HG02943 (cell line): ENCODE measurements around the gene CLEC16A.
"Not testable (repeated sequence)": the region's sequence is repeated elsewhere in the genome, so short reads cannot be mapped to it uniquely, and the experiment has no call there.

Experiments
- ATAC-seq: cut with Tn5 transposase; IDR thresholded peaks from one replicate; pipeline ENCODE4 v1.9.1; 2021; ENCODE audit warnings: mild to moderate bottlenecking, low read depth, moderate library complexity; ENCODE audit not compliant: unreplicated experiment

Gene CLEC16A

DNA sequence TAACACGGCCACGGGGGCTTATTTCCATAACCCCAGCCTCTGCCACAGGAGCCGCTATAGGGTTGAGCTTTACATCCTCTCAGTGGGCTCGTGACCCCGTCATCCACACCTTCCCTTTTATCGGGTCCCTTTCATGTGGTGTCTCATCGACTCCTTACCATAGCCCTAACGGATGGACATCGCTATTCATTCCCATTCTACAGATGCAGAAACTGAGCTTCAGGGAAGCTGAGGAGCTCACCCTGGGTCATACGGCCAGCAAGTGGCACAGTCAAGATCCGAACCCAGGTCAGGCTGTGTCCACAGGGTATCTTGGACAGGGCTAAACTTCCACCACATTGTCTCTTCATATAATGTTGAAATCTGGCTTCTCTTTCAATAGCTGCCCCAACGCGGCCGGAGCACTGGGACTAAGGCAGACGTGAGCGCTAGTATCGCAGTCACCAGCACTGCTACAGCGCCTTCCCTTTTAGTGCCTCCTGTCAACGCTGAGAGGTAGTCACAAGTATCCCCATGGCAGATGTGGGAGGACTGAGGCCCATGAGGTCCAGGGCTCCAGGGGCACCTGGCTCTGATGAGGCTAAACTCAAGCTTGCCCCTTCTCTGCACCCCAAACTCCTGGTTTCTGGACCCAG is 260.8 kb downstream of the CLEC16A start:
- ATAC-seq, result no peak

DNA sequence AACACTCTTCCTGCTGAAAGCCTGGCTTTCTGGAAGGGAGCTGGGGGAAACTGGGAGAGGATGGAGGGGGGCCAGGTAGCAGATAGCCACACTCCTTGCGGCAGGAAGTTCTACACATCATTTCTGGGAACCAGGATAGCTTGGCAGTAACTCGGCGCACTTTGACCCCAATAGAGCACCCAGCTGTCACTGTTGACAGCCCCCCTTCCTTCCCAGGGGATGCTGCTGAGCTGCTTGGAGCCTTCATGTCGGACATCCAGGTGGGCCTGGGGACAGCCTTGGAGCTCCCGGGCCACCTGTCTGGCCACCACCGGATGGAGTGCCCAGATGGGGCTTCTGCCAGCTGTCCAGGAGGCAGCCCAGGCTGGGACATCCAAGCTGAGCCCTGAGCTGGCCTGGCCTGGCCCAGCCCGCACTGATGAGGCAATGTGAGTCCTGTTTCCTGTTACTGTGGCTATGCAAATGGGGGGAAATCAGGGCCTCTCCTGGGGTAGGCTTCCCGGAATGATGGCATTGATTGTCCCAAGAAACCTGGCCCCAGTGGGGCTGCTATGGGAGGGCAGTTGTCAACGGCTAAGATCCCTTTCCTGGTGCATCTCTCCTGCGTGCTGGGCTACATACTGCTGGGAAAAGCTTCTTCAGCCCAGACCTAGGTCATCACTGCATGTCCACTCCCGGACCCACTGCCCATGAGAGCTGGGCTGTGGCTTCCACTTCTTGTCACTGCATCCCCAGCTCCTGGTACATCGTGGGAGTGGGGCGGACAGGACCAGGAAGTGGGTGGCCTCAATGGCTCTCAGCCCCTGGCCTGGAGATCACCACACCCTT is 261.6 kb downstream of the CLEC16A start:
- no peak for ATAC-seq

DNA sequence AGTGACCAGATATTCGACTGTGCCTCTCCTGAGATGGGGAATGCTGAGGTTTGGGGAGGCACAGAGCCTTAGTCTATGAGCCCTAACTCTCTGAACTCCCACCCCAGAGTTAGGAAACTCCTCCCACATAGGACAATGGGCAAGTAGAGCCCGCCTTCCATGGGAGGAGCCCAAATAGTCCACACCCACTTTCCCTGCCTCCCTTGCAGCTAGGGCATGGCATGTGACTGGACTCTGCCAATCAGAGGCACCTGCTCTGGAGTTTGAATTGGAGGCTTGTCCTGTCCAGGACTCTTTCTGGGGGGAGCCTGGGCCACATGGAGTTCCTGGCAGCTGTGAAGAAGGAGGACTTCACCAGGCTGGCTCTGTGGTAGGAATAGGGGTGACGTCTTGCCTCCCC is 263.3 kb downstream of the CLEC16A start:
- no peak for ATAC-seq

DNA sequence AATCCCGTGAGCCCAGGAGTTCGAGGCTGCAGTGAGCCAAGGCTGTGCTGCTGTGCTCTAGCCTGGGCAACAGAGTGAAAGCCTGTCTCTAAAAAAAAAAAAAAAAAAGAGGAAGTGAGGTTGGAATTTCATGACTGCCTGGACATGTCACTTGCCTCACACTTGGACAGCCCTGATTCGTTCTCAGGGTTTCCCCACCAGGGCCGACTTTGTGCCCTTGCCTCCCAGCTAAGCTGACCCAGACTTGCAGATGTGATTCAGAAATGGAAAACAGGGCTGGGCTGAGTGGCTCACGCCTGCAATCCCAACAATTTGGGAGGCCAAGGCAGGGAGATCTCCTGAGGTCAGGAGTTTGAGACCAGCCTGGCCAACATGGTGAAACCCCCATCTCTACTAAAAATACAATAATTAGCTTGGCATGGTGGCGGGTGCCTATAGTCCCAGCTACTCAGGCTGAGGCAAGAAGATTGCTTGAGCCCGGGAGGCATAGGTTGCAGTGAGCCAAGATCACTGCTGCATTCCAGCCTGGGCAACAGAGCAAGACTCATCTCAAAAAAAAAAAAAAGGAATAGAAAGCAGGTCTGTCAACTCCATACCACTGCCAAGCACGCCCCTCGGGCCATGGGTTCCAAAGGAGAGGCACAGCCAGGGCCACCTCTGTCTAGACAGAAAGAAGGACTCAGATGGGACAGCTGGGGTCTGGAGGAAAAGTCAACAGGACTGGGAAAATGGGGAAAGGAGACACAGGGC is 264.7 kb downstream of the CLEC16A start:
- no peak for ATAC-seq

DNA sequence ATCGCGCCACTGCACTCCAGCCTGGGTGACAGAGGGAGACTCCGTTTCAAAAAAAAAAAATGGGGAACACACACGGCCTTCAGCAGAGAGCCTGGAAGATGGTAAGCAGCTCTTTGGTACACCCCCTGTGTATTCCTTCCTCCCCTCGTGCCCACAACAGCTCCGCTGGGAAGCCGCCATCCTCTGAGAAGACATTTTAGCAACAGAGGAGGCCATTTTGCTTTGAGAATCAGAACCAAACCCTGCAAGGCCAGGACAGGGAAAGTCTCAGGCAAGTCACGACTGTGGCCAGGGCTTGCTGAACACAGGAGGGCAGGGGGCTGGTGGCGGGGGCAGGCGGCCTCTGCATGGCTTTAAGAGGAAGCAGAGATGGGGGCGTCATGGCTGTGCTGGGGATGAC is 265.9 kb downstream of the CLEC16A start:
- no peak for ATAC-seq

DNA sequence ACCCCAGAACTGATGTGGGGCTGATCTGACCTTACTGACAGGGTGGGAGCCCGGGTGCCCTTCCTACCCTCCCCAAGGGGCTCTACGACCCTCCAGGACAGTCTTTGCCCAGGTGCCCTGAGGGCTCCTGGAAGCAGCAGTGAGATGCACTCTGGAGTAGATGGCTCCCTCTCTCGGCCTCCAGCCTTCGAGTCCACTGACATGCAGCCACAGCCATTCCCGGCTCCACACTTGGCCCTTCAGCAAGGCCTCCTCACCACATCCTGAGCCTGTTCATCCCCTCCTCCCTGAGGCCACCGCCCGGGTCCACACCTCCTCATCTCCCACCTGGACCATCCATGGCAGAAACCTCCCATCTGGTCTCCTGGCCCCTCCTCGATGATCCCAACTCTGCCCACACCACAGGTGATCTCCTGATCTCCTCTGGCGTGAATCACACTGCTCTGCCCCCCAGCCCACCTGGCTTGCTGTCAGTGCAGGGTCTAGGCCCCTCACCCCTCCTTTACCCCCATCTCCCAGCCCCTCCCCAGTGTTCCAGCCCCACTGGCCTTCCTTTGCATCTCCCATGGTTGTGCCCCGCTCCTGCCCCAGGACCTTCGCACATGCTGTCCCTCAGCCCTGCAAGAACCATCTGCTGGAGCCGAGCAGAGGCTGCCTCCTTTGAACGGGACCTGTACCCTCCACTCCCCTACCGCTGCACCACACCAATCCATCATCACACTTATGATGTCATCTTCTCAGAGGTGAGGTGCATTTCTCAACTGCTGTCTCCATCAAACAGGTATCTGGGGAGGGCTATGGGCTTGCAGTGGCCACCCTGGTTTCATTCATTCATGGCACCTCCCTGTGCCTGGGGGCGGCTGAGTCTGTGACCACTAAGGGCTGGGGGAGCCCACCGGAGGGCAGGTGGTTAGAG is 267.0 kb downstream of the CLEC16A start:
- no peak for ATAC-seq

DNA sequence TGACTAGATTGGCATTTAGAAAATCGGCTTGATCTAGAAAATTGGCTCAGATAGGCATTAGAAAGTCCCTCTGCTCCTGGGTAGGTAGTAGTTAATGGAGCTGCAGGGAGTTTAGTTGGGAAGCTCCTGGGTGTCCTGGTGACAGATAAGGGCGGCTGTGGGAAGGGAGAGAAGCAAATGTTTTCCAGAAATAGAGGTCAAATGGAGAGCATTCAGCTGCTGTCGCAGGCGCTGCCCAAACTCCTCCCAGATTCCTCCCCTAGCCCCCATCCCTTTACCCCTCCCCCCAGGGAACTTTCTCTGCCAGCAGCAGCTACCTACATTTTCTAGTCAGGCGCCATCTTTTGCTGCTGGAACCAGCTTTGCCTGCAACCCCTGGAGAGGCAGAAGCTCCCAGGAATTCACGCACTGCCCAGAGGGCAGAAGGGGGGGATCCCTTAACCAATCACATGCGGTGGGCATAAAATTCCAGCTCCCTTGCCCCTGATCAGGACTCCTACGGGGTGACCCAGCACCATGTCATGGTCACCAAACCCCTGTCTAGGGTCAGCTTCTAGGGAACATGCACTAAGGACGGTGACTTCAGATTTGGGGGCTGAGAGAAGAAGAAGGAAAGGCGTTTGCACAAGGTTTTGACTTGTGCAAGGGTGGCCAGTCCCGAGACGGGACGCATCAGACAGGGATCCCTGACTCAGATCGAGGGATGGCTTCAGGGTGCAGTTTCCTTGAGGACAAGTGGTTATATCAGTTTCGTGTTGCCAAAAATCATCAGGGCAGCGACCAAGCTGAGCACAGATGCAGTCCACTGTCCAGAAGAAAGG is 267.8 kb downstream of the CLEC16A start:
- ATAC-seq, result no peak

DNA sequence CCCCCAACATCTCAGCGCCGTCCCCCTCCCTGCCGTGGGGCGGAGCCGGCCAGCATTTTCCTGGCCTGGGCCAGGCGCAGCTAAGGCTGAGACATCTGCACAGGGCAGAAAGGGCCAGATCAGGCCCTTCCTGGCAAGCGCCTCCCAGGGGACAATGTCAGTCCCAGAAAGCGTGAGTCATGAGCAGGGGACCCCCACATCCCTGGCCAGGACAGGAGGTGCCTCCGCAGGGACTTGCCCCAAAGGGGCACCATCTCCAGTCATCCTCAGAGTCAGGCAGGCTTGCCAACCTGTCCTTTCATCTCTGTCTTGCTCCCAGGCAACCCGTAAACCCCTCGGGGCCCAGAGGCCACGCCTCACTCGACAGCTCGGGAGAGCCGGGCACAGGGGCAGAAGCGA is 268.4 kb downstream of the CLEC16A start:
- ATAC-seq, result no peak

DNA sequence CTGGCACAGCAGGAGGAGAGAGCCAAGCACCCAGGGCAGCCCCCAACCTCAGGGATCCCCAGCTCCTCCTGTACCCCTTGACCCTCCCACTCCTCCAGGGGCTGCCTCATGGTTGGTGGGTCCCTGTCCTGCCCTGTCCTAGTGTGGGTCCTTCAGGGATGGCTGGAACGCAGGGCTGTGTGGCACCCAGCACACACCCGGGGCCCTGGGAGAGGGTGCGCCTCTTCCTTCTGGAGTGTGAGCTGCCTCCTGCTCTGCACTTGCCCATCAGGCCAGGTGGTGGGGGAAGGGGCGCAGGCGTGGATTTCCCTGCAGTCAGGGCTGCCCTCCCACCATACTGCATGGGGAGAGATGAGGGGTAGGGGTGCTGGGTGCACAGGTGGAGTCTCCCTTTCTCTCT is 269.0 kb downstream of the CLEC16A start:
- ATAC-seq, result no peak

DNA sequence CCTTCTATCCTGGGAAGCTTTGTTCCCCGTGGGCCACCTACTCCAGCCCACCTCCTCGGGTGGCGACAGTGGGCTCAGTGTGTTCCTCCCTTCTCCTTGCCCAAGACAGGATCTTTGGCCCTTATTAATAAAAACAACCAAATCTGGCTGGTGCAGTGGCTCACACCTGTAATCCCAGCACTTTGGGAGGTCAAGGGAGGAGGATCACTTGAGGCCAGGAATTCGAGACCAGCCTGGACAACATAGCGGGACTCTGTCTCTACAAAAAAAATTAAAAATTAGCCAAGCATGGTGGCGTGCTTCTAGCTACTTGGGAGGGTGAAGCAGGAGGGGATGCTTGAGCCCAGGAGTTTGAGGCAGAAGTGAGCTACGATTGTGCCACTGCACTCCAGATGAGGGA is 269.4 kb downstream of the CLEC16A start:
- no peak for ATAC-seq

DNA sequence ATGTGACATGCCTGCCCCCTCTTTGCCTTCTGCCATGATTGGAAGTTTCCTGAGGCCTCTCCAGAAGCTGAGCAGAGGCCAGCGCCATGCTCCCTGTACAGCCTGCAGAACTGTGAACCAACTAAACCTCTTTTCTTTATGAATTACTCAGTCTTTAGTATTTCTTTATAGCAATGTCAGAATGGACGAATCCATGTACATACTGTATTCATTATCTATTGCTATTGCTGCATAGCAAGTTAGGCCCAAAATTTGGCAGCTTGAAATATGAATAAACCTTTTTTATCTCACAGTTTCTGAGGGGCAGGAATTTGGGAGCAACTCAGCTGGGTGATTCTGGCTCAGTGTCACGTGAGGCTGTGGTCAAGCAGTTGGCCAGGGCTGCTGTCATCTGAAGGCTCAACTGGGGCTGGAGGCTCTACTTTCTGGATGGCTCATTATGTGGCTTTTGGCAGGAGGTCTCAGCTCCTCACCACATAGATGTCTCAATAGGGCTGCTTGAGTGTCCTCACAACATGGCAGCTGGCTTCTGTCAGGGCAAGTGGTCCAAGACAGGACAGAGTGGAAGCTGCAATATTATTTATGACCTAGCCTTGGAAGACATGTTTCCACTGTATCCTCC is 271.7 kb downstream of the CLEC16A start:
- ATAC-seq, result no peak

DNA sequence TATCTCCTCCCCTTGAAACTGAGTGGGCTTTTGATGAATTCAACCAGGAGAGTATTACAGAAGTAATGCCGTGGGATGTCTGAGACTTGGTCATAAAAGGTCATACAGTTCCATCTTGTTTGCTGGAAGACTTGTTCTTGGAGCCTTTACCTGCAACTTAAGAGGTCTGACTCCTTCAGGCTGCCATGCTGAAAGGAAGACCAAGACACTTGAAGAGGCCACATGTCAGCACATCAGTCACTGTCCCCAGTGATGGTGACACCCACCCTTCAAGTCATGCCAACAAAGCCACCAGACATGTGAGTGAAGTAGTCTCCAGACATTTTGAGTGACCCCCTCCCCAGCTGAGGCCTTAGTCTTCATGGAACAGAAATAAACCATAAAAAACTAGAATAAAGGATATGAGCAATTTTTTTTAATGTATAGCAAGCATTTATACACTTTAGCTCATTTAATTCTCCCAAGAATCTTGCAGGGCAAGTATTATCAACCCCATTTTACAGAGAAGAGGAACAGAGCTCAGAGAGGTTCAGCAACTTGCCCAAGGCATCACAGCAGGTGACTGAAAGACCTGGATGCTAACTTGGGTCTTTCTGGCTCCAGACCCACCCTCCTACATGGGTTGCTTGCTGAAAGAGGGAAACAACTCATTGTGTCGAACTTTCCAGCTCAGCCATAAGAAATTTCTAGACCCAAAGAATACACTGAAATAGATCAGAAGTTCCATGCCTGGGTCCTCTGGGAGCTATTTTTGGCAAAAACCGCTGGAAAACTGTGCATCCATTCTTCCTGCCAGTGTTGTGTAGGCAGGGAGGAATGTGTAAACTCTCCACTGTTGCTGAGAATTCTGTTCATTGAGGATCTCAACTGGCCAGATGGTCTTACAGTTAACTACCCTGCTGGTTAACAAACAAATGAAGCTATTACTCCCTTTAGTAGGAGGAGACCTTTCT is 273.6 kb downstream of the CLEC16A start:
- no peak for ATAC-seq

DNA sequence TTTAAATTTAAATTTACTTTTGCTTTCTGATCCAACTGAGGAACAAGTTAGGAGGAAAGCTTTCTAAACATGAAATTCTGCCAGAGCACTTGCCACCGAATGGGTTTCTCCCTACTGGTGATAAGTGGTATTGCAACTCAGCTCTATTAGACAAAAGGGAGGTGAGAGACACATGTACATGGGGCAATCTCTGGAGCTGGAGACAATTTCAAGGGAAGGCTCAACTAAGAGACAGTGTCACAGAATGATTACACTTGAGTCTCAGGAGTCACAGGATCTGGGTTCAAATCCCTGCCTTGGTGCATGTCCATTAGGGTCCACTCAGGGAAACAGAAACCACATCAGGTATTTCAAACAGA is 274.2 kb downstream of the CLEC16A start:
- ATAC-seq, result no peak

DNA sequence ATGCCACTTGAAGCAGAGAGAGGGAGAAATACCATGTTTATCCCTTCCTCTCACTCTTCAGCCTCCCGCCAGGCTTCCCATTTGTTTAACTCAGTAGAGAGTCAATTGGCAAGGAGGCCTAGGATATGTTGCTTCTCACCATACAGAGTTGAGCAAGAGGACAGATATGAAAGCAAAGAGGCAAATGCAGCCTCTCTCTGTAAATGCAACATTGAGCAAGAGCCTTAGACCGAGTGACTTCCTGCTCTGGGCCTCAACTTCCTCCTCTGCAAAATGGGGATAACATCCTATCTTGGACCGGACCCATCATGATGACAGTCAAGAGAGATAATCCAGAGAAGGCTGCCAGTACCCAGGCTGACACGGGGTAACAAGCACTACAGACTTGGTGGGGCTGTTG is 274.8 kb downstream of the CLEC16A start:
- ATAC-seq, result no peak

DNA sequence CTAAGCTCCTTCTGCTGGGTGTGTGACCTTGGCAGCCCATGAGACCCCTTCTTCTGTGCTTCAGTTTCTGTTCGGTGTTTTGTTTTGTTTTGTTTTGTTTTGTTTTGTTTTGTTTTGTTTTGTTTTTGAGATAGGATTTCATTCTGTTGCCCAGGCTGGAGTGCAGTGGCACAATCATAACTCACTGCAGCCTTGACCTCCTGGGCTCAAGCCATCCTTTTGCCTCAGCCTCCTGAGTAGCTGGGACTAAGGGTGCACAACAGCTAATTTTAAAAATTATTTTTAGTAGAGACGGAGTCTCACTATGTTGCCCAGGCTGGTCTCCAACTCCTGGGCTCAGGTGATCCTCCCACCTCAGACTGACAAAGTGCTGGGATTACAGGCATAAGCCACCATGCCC is 276.1 kb downstream of the CLEC16A start:
- ATAC-seq, result not testable (repeated sequence)

DNA sequence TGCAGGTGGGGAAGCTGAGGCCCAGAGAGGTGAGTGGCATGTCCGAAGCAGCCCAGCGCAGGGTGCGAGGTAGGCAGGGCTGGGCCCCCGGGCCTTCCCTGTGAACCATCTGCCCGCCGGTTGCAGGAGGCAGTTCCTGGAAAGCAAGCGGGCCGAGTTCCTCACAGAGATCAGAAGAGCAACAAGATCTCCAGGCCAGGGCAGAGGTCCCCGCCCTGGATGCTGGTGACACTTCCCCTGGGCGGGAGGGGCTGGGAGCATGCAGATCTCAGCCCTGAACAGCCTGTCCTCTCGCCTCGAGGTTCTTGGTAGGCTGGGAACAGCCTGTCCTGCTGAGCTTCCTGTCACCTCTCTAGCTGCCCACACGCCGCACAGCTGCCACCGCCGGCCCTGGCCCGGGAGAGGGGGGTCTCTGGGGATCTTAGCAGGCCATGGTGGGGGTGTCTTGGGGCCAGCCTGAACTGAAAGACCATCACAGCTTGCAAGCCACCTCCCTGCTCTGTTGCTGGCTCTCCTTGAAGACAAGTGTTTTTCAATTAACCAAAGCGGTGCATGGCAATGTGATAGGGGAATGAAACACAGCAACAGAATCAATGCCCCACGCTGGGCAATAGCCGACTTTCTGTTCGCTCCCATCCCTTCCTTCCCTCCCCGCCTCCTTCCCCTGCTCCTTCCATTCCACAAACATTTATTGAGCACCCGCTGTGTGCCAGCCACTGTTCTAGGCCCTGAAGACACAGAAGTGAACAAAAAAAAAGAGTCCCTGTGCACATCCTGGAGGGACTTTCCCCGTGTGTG is 279.9 kb downstream of the CLEC16A start:
- peak; percentile 43 for ATAC-seq

DNA sequence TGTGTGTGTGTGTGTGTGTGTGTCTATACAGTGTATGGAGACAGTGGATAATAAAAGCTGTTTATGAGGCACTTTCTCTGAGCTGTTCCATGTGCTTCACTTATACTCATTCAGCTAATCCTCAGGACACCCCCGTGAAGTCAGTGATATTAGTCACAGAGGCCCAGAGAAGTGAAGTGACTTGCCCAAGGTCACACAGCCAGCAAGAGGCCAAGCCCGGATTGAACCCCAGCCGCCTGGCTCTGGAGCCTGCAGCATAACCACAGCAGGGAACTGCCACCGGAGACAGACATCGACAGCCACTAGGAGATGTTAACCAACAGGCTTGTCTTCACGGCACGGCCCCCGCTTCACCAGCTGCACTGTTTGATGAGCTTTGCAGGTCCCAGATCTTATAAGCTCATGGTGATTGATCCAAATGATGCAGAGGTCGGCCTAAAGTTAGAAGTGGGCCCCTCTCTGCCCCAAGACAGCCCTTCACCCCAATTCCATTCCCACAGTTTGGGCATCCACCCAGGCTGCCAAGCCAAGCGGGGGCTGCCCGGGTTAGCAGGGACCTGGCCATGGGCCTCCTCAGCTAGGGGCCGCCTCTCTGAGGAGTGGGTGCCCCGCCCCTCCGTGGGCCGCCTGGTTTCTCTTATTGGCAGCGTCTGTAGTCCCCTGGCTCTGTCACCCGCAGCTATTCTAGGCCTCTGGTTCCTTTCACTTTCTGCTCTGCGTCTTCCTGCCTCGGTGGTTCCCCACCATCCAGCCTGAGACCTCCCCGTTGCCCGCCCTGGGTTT is 280.7 kb downstream of the CLEC16A start:
- peak; percentile 89 for ATAC-seq
